HG03159 (cell line): Measurements from ENCODE around the gene IGSF8.
"Not testable (repeated sequence)": the region's sequence is repeated elsewhere in the genome, so short reads cannot be mapped to it uniquely, and the experiment has no call there.

ENCODE experiments used
- ATAC-seq: cut with Tn5 transposase; IDR thresholded peaks from one replicate; pipeline ENCODE4 v1.9.1; 2021; ENCODE audit warnings: mild to moderate bottlenecking, moderate library complexity; ENCODE audit not compliant: unreplicated experiment

Gene IGSF8

DNA sequence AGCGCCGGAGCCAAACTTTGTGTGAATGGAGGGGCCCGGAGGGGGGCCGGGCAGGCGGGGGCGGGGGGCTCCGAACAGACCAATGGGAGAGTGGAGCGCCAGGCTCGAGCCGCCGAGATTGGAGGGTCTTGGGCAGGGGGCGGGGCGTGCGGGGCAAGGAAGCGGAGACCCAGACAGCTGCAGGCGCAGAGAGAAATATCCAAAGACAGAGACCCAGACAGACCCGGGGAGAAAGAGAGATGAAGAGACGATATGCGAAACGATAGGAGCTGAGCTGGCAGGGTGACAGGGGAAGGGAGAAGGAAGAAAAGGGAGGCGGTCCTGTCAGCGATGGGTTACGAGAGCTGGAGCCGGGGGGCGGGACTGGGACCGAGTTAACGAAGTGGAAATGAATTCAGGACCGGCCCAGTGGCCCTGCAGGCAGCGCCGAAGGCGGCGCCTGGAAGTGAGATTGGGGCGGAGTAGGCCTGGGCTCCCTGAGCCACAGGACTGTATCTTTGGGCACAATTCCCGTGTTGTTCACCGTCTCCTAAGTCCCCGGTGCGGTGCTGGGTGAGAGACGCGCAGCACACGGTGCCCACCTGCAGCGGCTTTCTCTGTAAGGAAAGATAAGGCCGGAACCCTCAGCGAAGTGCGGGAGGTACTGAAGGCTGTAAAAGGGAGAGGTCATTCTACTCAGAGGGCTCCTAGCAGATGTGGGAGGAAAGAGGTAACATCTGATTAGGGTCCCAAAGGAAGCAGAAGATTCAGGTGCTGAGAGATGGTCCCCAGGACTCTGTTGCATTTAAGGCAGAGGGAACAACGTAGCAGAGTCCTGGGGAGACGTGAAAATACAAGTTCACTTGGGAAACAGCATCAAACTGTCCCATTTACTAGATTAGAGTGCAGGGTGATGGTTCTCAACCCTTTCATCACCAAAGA, 27.9 kb downstream of the IGSF8 start:
- peak; percentile 43 for ATAC-seq

DNA sequence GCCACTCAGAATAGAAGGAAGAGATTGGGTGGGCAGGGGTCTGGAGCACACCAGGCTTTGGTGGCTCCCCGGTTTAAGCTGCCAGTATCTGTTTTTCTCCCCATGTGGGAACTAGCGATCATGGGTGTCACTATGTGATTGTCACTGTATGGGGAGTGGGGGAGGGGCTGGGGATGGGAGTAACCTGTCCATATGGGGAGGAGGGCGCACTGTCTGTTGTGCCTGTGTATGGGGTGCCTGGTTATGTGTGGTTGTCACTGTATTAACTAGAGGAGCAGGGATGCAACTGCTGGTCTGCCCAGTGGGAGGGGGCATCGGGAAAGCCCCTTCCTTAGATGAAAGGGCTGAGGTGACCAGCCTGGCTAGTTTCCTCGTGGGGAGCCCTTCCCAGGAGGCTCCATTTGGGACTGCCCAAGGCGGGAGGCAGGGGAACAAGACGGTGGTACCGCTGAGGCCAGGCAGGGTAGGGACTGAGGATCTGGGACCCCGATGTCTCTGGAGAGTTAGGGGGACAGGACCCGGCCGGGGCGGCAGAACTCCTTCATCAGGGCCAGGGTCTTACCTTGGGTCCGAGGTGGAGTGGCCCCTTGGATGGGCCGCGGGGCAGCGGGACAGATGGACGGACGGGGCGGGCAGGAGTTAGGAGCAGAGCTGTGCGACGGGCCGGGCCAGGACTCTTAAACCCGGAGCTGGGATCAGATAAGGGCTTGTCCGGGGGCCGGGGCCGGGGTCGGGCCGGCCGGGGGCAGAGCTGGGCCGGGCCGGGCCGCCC, 28.8 kb downstream of the IGSF8 start, which contains the start of gene KCNJ10:
TSS of gene KCNJ10 (minus strand) at position 701 of the 772 bp plus-strand sequence. CDS start 27,628 bp downstream, outside the sequence.
- peak; percentile 20 for ATAC-seq

DNA sequence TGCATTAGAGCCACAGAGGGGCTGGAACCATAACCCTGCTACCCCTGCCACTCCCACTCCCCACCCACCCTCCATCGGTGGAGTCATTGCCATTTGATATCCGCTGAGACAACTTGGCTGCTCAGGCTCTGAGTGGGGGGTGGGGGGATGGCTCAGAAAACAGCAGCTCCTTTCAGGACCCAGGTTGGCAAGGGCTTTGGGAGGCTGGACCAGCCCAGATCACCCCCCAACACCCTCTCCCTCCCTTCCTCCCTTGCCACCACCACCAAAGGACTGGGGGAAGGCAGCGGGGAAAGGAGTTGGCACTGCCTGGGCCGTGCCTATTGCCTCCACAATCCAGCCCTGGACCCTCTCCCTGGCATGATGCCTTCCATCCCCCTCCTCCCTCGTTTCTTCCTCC, 30.2 kb downstream of the IGSF8 start:
- no peak for ATAC-seq

DNA sequence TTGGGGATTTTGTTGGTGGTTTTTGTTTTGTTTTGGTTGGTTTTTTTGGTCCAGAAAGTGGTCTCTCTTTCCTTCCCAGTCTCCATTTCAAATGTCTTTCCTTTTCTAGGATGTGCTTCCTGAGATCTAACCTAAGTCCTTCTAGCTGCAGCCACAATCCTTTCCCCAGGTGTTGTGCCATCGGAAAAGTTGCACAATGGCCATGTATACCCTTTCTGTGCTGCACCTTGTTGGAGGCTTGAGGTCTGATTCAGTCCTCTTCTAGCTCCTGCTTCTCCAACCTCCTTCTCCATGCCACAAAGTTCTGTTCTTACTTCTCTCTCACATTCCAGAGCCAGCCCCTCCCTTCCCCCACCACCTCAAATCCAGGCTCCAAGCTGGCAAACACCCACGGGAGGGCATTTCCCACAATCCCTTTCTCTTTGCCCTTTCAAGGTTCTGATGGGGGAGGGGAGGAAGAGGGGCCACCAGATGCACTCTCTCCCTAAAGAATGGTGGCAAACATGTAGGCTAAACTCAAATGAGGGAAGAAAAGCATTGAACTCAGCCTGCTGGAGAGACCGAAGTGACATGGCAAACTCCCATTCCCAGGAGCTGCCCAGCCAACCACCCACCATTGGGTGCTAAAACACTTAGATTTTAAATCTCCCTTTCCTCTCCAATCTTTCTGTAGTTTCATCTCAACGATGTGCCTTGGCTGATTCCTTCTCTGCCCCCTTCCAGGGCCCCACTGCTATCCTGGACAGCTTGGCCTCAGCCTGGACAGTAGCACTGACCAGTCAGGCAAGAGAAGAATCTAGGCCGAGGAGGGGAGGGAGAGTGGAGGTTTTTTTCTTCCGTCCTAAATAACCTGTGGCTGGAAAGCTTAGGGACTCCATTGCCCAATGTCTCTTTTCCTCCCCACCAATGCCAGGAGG, 31.3 kb downstream of the IGSF8 start:
- ATAC-seq: no peak

DNA sequence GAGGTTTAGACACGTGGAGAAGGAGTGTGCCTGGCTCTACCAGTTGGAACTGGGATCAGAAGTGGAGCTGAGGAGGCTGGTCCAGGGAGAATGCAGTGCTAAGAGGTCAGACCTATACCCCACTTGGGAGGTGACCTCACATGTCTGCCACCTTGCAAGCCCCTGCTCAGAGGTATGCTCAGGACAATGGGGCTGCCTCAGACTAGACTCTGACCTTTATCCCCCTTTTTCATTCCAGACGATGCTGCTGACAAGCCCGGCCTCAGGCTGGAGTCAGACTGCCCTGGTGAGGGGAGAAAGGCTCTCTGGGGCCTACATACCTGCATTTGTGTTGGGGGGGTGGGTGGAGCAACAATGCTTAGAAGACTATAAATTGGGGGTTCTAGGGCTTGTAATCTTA, 33.7 kb downstream of the IGSF8 start:
- no peak for ATAC-seq

DNA sequence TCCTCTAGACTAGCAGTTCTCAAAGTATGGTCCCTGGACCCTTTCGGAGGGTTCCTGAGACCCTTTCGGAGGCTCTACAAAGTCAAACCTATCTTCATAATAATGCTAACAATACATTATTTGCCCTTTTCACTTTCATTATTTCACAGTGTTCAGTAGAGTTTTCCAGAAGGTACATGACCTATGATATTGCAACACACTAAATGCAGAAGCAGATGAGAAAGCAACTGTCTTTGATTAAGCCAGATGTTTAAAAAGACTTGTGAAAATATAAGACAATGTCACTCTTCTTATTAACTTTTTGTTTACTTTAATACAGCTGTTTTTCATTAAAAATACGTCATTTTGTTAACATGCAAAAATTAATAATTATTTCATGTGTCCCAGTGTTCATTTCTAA, 34.3 kb downstream of the IGSF8 start:
- no peak for ATAC-seq

DNA sequence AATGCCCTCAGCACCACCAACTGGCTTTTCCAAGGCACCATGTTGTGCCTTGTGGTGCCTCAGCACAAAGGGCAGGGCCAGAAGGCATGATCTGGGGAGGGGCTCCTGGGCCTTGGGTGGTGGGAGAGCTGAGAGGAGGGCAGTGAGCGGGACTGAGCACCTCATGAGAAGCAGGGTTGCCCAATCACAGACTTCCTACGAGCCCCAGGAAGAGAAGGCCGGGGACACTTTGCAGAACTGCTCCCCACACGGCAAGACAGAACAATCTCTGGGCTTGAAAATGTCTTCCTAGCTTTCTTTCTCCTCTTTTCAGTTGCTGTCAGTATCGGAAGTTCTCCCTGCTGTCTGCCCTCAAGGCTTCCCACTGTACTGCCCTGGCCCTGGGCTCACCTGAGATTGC, 35.2 kb downstream of the IGSF8 start:
- no peak for ATAC-seq

DNA sequence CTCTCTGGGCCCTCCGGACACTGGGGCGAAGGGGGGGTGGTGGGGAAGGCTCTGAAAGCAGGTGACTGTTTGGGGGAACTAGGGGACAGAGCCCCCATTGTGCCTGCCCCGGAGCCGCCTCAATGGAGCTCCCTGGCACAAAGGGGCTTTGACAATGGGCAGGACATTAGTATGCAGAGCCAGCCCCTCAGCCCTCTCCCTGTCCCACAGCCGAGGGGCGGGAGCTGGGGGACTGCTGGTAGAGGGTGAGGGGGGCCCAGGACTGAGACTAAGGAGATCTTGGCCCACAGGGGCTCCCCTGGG, 36.2 kb downstream of the IGSF8 start:
- ATAC-seq: no peak

DNA sequence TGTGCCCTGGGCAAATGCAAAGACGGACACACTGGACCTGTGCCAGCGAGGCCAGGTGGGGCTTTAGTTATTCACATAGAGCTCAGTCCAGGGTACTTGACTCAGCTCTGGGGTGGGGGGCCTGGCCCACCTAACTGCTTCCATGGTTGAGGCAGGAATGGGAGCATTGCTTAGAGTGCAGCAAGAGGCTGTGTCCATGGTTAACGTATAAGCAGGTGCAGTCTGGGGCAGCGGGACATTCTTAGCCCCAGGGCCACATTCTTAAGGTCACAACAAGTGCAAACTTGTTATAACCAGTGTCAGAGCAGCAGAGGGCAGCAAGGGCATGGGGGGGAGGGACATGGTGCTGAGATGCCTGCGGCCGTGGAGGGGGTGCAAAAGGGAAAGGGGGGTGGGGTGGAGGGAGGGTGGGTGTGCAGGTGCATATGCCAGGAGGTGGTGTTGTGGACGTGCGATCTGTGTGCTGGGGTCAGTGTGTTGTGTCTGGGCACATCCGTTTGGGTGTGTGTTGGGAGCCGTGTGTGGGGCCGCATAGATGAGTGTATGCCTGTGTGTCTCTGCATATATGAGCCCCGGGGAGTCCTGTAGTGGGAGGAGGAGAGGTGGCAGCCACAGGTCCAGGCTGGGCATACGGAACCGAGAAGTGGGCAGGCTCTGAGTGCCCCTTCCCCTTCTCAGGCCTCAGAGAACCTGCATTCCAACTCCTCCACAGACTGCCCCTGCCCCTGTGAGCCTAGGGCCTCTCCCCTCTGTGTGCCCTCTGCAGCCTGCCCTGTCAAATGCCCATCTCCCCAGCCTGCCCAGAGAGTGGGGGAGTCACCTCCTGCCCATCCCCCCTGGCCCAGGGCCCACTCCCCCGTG, 36.8 kb downstream of the IGSF8 start:
- no peak for ATAC-seq

DNA sequence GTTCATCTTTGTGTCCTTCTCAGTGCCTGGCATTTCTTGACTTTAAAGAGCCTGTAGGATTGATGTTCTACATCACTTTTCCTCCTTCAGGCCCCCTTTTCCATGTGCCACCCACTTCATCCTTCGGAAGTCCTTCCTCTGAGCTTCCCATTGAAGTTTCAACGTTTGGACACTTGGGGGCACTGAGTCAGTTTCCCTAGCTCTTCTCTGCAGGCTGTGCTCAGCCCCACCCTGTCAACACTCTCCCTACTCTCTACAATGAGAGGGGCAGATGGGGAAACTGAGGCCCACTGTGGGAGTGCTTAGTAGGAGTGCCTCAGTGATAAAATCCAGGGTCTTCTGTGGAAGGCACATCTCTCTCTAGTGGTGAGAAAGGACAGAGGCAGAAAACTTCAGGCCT, 40.3 kb downstream of the IGSF8 start:
- no peak for ATAC-seq

DNA sequence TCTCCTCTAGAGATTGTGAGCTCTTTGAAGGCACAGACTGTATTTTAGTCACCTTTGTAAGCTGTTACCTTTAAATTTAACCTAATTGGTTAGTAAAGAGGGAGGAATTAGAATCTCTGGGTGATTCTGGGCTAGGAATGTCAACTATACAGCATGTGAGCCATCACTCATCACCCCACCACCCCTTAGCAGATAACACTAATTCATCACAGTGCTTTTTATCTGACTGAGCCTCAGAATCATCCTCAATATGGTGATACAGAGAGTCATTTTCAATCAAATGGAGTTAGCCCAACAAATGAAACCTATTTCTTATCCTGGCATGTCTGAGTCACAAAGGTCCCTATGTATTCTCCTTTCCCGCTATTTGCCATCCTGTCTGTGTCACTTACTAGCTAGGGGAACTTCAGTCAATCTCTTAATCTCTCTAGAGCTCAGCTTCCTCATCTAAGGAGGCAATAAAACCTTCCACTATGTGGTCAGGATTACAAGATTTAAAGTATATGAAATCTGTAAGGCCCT, 41.7 kb downstream of the IGSF8 start:
- ATAC-seq: no peak

DNA sequence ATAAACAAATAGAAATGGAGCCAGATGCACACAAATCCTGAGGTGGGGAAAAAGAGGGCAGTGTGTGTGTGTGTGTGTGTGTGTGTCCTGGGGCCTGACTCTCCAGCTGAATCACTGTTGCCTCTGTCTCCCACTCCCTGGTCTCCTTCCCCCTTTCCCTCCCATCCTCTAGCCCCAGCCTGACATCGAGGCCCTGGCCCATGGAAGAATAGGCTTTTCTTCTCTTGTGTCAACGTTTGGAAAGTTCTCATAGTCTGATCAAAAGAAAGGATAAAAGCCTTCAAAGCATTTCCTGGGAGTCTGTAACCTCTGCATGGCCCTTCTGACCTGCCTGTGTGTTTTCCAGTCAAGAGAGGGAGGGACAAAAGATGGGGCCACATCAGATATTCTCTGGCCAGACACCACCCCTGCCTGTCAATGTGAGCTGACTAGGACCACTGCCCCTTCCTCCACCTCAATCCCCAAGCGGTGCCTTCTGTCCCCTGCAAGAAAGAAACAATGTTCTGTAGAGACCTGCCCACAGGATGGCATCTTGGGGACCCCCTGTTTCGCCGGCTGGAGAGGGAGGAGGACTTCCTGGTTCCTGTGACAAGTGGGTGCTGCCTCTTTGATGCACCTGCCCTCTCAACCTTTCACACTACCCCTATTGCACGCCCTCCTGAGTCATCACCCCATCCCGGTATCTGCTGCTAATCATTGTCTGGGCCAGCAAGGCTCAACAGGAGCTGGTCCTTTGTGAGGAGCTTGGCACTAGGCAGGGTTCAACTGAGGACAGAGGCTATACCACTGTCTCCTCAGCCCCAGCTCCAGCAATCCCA, 44.7 kb downstream of the IGSF8 start:
- ATAC-seq: no peak

DNA sequence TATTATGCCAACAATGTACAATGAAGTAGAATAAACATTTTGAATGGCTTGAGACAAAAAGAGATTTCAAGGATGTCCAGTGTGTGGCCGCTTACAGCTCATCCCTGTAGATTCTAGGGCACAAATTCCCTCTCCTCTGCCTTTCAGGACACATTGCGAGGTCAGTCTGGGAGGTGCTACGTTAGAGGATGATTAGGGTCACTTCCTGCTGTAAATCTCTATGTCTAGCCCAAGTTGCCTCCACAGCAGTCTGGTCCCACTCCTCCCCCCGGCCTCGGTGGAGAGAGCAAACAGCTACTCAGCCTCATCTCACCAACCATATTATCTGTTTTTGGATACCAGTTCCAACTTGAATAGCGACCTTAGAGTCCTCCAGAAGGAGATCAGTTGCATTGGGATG, 45.5 kb downstream of the IGSF8 start:
- ATAC-seq: no peak

DNA sequence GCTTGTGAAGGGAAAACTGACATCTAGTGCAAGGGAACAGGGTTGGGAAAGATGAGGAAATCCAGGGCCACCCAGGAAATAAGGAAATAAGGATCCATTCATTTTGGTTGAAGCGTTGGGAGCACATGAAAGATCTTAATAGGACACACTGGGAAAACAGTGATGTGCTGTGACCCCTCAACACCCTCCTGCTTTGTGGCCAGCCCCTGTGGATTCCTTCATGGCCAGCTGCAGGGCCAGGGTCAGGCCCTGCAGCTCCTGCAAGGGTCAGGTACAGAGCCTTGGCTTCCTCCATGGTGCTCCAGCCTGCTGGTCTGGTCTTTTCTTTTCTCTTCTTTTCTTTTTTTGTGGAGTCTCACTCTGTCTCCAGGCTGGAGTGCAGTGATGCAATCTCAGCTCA, 47.8 kb downstream of the IGSF8 start:
- no peak for ATAC-seq

DNA sequence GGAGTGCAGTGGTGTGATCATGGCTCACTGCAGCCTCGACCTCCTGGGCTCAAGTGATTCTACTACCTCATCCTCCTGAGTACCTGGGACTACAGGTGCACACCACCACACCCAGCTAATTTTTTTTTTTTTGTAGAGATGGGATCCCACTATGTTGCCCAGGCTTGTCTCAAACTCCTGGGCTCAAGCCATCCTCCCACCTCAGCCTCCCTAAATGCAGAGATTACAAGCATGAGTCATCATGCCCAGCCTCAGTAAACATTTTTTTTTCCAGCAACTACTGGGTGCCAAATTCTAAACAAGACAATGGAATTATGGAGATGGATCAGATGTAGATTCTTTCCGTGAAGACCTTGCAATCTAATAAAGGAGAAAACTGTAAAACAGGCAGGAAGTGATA, 48.2 kb downstream of the IGSF8 start:
- ATAC-seq: not testable (repeated sequence)

DNA sequence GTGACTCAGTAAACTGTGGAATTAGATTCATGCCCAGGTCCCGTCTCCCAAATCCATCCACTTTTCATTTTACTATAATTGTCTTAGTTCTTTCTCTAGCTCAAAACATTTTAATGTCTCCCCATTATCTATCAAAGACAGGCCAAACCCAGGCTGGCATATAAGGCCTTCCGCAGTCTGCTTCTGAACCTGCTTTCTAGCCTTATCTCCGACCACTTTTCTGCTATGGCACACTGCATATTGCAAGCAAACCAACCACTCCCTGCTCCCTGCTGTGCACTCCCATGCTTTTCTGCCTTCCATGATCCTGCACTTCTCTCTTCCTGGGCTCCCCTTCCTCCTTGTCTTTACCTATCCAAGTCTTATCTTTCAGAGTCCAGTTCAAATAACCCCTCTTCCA, 49.3 kb downstream of the IGSF8 start:
- no peak for ATAC-seq

DNA sequence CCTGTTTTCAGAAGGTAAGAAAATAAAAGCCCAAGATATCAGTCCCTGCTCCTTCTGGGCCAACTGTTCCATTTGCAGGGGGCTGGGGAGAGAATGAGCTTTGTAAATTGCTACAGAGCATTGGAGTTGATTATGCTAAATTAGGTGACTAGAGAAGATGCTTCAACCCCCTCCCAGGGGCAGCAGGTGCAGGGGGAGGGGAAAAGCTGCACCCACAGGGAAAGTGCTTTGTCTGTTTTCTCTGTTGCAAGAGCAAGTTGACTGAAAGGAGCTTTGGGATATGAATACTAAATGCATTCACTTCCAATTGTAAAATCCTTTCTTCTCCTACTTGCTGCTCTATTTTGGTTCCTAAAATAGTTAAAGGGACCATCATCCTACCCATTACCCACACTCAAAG, 50.1 kb downstream of the IGSF8 start:
- no peak for ATAC-seq

DNA sequence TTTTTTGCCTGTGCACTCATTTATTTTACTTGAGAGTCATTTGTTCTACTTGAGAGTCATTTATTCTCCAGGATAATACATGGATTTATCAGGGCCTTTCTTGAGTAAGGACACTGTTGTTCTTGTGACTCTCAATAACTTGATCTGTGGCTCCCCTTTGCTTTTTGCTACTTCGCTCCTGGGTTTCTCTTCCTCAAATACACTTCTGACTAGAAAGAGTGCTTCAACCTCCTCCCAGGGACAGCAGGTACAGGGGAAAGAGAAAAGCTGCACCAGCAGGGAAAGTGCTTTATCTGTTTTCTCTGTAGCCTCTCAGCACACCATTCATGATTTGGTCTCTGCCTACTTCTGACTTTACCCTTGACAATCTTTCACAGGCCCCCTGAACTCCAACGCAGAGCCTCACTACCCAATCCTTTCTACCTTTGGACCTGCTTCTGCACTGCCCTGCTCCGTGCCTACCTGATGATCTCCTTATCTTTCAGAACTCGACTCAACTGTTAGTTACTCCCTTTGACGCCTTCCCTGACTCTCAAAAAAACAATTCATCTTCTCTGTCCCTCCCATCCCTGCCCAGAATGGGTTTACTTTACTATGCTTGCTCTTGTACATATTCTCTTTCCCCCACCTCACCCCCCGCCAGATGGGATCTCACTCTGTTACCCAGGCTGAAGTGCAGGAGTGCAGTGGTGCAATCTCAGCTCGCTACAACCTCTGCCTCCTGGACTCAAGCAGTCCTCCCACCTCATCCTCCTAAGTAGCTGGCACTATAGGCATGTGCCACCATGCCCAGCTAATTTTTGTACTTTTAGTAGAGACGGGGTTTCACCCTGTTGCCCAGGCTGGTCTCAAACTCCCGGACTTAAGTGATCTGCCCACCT, 51.1 kb downstream of the IGSF8 start:
- ATAC-seq: no peak
